HS-5 (cell line): Measurements from ENCODE around the gene LRRC3B.
"Not testable (repeated sequence)": the region's sequence is repeated elsewhere in the genome, so short reads cannot be mapped to it uniquely, and the experiment has no call there.

Source experiments
- DNase-seq: peaks from one replicate; pipeline ENCODE4 v3.0.0-alpha.2; 2012; ENCODE audit warnings: low read depth

LRRC3B gene

GRCh38 chr3:26622621-26623418 lies at the start of gene LRRC3B:
Gene LRRC3B, plus strand, starts transcription at chr3:26622772. Its CDS starts 86,901 bp downstream, at chr3:26709673.
- DNase-seq = no peak

- DNase-seq = no peak
Measured at GRCh38 chr3:26574766-26575165, 47.8 kb upstream of the LRRC3B start.

- DNase-seq = no peak
Measured at GRCh38 chr3:26579116-26579515, 43.5 kb upstream of the LRRC3B start.

GRCh38 chr3:26587571-26587970 lies 35.0 kb upstream of the LRRC3B start:
- no peak for DNase-seq

- no peak for DNase-seq
Measured at GRCh38 chr3:26588931-26589330, 33.6 kb upstream of the LRRC3B start.

- DNase-seq = no peak
Measured at GRCh38 chr3:26589678-26590077, 32.9 kb upstream of the LRRC3B start.

GRCh38 chr3:26590919-26591484 lies 31.6 kb upstream of the LRRC3B start:
- no peak for DNase-seq

GRCh38 chr3:26591926-26592325 lies 30.6 kb upstream of the LRRC3B start:
- DNase-seq = no peak

GRCh38 chr3:26592451-26592850 lies 30.1 kb upstream of the LRRC3B start:
- DNase-seq = no peak

GRCh38 chr3:26596335-26596734 lies 26.2 kb upstream of the LRRC3B start:
- no peak for DNase-seq

- not testable (repeated sequence) for DNase-seq
Measured at GRCh38 chr3:26603311-26603710, 19.3 kb upstream of the LRRC3B start.

- DNase-seq = not testable (repeated sequence)
Measured at GRCh38 chr3:26603771-26604170, 18.8 kb upstream of the LRRC3B start.

- DNase-seq = no peak
Measured at GRCh38 chr3:26614006-26614685, 8.4 kb upstream of the LRRC3B start.

- DNase-seq = no peak
Measured at GRCh38 chr3:26621176-26621575, 1.4 kb upstream of the LRRC3B start.

- DNase-seq = no peak
Measured at GRCh38 chr3:26621906-26622620, 509 bp upstream of the LRRC3B start.

GRCh38 chr3:26623419-26624208 lies 1.0 kb downstream of the LRRC3B start:
- no peak for DNase-seq

- DNase-seq = no peak
Measured at GRCh38 chr3:26624209-26624765, 1.7 kb downstream of the LRRC3B start.

GRCh38 chr3:26625187-26625586 lies 2.6 kb downstream of the LRRC3B start:
- DNase-seq = no peak

GRCh38 chr3:26627080-26627479 lies 4.5 kb downstream of the LRRC3B start:
- no peak for DNase-seq

GRCh38 chr3:26628915-26629314 lies 6.3 kb downstream of the LRRC3B start:
- DNase-seq = no peak

GRCh38 chr3:26630669-26631389 lies 8.3 kb downstream of the LRRC3B start:
- no peak for DNase-seq
